ENCODE results near the gene BDP1. TPM values are rescaled to one million over a fixed set of nuclear protein-coding genes. Genes with fewer than 3 reads are reported as not detected.
"Not testable (repeated sequence)": the region's sequence is repeated elsewhere in the genome, so short reads cannot be mapped to it uniquely, and the experiment has no call there.

BDP1 gene, protein sequence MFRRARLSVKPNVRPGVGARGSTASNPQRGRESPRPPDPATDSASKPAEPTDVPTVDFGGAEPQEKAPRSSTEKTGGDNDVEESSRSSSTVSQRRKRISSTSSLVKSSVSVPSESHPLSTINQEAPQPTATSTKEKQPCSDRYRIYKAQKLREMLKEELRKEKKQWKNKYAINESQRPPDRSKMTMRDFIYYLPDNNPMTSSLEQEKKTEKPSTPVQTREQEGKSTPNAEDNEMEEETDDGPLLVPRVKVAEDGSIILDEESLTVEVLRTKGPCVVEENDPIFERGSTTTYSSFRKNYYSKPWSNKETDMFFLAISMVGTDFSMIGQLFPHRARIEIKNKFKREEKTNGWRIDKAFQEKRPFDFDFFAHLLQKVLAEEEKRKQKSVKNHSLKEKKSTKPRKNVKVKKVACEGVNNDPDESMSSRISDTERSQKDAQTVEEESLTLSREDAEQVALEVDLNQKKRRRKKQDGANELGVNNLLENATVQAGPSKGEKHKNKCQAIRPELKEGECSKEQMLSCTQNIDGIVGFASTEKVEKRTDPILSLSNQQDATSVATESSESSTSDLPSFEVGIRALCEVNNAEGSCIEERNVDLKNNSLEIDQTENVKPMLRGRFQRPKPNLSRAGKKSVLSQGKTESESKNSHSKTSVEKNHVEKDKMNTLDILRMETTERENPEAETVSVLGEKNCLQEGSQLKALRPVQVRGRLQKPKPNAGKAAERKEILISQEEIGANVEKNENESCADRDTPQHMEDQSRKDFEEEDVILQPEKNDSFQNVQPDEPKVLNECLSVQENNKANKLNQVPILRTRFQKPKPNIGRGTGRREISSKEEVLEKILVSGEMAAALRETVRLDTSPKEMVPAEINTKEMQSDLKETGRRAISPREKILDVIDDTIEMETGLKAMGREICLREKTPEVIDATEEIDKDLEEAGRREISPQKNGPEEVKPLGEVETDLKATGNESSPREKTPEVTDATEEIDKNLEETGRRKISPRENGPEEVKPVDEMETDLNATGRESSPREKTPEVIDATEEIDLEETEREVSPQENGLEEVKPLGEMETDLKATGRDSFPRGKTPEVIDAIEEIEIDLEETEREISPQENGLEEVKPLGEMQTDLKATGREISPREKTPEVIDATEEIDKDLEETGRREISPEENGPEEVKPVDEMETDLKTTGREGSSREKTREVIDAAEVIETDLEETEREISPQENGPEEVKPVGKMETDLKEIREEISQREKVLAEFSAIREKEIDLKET (N-terminal part only)
- 10 to 100 TPM; 34.9 to 39.3 (median 37.1) TPM for total RNA-seq

DNA sequence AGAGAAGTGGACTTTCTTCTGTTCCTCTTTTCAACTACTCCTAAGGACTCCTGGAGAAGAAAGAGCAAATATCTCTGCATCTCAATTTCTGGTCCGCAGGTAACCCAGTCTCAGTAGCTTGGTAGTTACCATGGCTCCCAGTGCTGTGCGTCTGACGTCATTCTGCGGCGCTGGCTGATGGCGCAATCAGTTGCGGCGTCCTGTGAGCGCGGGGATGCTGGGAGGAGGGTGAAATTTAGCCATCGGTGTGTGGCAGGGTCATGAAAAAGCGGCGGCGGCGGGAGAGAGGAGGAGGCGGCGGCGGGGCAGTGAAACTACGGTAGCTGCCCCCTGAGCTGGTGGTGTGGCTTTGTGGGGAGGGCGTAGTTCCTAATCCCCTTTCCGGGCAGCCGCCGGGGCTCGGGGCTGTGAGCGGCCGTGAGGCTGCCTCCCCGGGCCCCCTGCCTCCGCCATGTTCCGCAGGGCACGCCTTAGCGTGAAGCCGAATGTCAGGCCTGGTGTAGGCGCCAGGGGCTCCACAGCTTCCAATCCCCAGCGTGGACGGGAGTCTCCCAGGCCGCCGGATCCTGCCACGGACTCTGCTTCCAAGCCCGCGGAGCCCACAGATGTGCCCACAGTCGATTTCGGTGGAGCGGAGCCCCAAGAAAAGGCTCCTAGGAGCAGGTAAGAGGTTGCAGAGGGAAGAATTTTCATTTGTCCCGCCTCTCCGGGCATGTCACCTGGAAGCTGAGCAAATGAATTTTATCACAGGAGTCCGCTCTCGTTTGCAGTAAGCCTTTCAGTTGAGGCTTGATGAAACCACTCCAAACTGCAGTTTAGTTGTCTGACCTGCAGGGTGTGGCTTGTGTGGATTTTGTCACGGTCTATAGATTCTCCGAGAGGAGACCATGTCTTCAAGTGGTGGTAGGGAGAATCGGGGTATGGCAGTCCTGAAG lies at the start of gene BDP1:
Gene BDP1 (plus strand): TSS at position 225 of the 935 bp plus-strand sequence. CDS start 227 bp downstream, at position 452.
- Histone ChIP-seq H3K27me3 (peaks cover 0 to 7% of the 10 kb centered on the region in 2 donors), H3K4me1 (peaks cover 0 to 32% (median 11%) of the 10 kb centered on the region in 4 donors), H3K9me3 (no peaks in the 10 kb centered on the region), H3K4me3 (peak within 1 kb of the TSS; percentile 57 to 89 (median 82)), H3K36me3 (peaks cover 0 to 24% (median 0%) of the 10 kb centered on the region in 3 donors), H3K27ac (peak within 1 kb of the TSS; percentile 64 to 96 (median 92))
- peak; percentile 40 to 64 for TF ChIP-seq POLR2A (IDR thresholded peaks at IDR 0.05)
- TF ChIP-seq, protein P1, sequence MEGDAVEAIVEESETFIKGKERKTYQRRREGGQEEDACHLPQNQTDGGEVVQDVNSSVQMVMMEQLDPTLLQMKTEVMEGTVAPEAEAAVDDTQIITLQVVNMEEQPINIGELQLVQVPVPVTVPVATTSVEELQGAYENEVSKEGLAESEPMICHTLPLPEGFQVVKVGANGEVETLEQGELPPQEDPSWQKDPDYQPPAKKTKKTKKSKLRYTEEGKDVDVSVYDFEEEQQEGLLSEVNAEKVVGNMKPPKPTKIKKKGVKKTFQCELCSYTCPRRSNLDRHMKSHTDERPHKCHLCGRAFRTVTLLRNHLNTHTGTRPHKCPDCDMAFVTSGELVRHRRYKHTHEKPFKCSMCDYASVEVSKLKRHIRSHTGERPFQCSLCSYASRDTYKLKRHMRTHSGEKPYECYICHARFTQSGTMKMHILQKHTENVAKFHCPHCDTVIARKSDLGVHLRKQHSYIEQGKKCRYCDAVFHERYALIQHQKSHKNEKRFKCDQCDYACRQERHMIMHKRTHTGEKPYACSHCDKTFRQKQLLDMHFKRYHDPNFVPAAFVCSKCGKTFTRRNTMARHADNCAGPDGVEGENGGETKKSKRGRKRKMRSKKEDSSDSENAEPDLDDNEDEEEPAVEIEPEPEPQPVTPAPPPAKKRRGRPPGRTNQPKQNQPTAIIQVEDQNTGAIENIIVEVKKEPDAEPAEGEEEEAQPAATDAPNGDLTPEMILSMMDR (IDR thresholded peaks at IDR 0.05) = peak; percentile 5 to 45 (median 18)
- TF ChIP-seq EP300 (IDR thresholded peaks at IDR 0.05) = peak; percentile 37 to 95
- 0% methylated on average over 36 to 47 of the region's 50 CpGs for WGBS, 2 donors
- DNase-seq (ENCODE audit: low spot score in 2 of 2) = peak; percentile 94 to 98

DNA sequence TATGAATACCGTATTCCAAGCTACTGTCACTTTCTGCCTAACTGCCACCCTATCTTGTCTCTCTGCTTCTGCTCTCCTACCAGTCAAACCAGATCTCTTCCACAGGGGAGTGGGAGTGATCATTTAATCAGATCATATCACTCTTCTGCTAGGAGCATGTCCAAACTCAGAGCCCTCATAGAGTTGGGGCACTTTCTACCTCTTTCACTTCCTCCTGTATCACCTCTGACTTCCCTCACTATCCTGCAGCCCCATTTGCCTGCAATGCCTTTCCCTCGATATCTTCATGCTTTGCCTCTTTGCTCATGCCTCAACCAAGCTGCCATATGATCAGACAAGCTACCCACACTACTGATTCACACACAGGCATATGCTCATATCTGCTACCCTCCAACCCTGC lies 45.4 kb upstream of the BDP1 start:
- H3K9me3 ChIP-seq; H3K27me3 ChIP-seq; DNase-seq (ENCODE audit: low spot score in 2 of 2); H3K36me3 ChIP-seq; H3K27ac ChIP-seq; H3K4me3 ChIP-seq; H3K4me1 ChIP-seq: not testable (repeated sequence)
- 71 to 84% methylated on average over 2 of the region's 2 CpGs for WGBS, 2 donors

GRCh38 chr5:71415626-71416025 lies 39.8 kb upstream of the BDP1 start:
- H3K4me3 ChIP-seq; H3K27ac ChIP-seq; H3K4me1 ChIP-seq; H3K27me3 ChIP-seq; DNase-seq (ENCODE audit: low spot score in 2 of 2); H3K36me3 ChIP-seq; H3K9me3 ChIP-seq: not testable (repeated sequence)
- 70 to 85% methylated on average over 1 to 2 of the region's 2 CpGs for WGBS, 2 donors

DNA sequence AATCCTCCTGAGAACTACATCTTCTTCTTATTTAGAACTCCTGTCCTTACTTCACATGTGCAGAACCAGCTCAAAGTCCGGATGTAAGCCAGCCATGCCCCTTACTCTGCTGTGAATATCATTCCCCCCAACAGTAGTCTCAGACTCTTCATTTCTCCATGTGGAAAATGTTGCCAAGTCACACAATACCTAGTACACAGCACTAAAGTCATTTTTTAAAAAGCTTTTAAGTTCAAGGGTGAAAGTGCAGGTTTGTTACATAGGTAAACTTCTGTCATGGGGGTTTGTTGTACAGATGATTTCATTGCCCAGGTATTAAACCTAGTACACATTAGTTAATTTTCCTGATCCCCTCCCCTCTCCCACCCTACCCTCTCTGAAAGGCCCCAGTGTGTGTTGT lies 37.4 kb upstream of the BDP1 start:
- not testable (repeated sequence) for H3K36me3 ChIP-seq; H3K27me3 ChIP-seq; H3K9me3 ChIP-seq; H3K4me3 ChIP-seq; DNase-seq (ENCODE audit: low spot score in 2 of 2); H3K4me1 ChIP-seq; H3K27ac ChIP-seq
- WGBS, 2 donors = 82 to 86% methylated on average over 1 of the region's 1 CpG

DNA sequence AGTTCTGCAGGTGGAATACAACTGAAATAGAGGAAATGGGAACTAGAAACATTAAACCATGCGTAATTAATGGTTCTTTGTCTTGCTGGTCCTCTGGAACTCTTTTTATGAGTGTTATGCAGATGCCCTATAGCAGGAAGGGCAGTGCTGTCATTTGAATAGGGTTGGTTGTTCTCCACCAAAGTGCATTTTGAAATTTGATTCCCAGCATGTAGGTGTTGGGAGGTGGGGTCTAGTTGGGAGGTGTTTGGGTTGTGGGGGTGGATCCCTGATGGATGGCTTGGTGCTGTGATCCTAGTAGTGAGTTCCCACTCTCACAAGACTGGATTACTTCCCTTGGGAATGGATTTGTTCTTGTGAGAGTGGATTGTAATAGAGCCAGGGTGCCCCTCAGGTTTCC lies 34.2 kb upstream of the BDP1 start:
- H3K27ac ChIP-seq; H3K4me1 ChIP-seq; DNase-seq (ENCODE audit: low spot score in 2 of 2); H3K36me3 ChIP-seq; H3K27me3 ChIP-seq; H3K9me3 ChIP-seq; H3K4me3 ChIP-seq: not testable (repeated sequence)
- 15 to 22% methylated on average over 1 of the region's 1 CpG for WGBS, 2 donors

GRCh38 chr5:71423896-71424295 lies 31.6 kb upstream of the BDP1 start:
- not testable (repeated sequence) for H3K4me1 ChIP-seq; H3K36me3 ChIP-seq; H3K9me3 ChIP-seq; H3K4me3 ChIP-seq; H3K27ac ChIP-seq; DNase-seq (ENCODE audit: low spot score in 2 of 2); H3K27me3 ChIP-seq
- WGBS, 2 donors = 93 to 94% methylated on average over 3 of the region's 3 CpGs

- WGBS, 2 donors = 44 to 53% methylated on average over 2 of the region's 2 CpGs
- not testable (repeated sequence) for H3K9me3 ChIP-seq; DNase-seq (ENCODE audit: low spot score in 2 of 2); H3K4me1 ChIP-seq; H3K4me3 ChIP-seq; H3K27me3 ChIP-seq; H3K36me3 ChIP-seq; H3K27ac ChIP-seq
Observed at GRCh38 chr5:71426686-71427474, 28.6 kb upstream of the BDP1 start.

GRCh38 chr5:71432410-71432809 lies 23.0 kb upstream of the BDP1 start:
- not testable (repeated sequence) for H3K27ac ChIP-seq; H3K36me3 ChIP-seq; H3K9me3 ChIP-seq; DNase-seq (ENCODE audit: low spot score in 2 of 2); H3K4me1 ChIP-seq; H3K27me3 ChIP-seq; H3K4me3 ChIP-seq
- 56 to 62% methylated on average over 3 of the region's 3 CpGs for WGBS, 2 donors

DNA sequence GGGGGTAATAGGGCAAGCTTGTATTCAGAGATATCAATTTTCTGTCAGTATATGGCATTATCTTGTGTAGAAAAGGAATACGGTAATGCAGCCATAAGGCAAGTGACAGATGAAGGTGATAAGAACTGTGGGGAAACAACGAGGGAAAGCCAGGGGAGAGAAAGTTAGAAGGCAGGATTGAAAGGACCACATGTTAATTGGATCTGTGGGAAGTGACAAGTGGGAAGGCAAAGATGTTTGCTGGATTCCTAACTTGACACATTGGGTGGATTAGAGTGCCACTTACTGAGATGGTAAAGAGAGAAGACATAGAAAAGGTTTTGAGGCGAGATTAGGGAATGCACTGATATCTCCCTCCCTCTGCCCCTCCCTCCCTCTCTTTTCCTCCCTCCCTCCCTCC lies 20.6 kb upstream of the BDP1 start:
- WGBS, 2 donors = 59 to 62% methylated on average over 3 of the region's 3 CpGs
- H3K27me3 ChIP-seq; H3K27ac ChIP-seq; H3K36me3 ChIP-seq; DNase-seq (ENCODE audit: low spot score in 2 of 2); H3K4me1 ChIP-seq; H3K4me3 ChIP-seq; H3K9me3 ChIP-seq: not testable (repeated sequence)

- not testable (repeated sequence) for H3K27me3 ChIP-seq; DNase-seq (ENCODE audit: low spot score in 2 of 2); H3K27ac ChIP-seq; H3K4me1 ChIP-seq; H3K36me3 ChIP-seq; H3K9me3 ChIP-seq; H3K4me3 ChIP-seq
- 81 to 92% methylated on average over 1 of the region's 1 CpG for WGBS, 2 donors
Observed at GRCh38 chr5:71441564-71441963, 13.9 kb upstream of the BDP1 start.
